Measurements from ENCODE around the gene TPCN2.

Gene TPCN2

DNA sequence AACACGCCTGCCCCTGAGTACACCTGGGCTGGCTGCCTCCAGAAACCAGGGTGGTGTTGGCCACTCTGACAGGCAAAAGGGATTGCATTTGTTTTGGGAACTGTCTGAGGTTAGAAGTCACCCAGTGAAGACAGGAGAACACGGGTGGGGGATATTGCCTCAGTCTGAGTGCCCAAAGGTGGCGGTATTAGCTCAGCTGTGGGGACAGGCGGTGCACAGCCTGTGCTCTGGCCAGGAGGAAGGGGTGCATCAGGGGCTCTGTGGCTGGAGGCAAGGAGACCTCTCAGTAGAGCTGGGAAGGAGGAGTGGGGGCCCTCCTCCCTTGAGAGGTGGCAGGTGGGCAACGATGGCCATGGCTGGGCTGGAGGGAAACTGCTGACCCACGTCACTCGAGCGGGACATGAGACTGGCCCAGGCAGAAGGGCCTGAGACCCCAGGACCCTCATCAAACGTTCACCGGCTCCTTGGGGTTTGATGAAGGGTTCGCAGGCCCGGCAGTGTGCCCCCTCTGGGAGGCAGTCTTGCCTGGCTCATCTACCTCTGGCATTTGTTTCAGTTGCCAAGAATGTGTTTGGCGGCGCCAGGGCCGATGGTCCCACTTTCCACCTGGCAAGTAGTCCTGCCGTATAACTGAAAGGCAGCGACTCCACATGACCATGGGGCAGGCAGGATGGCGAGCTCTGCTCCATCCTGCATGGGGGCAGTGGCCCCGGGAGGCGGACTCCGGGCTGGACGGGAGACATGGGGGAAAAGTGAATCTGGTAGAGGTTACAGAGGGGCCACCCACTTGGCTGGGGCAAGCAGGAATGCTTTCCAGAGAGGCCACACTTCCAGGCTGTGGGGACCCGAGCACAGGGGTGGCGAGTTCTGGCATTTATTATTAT lies 54.2 kb downstream of the TPCN2 start:
- Histone ChIP-seq H3K4me3 (ENCODE audit: low read length in 2 of 2) (no peak overlapping the region), H3K36me3 (ENCODE audit: control insufficient read depth in 2 of 2, insufficient read depth in 2 of 2, low read length in 2 of 2) (no peaks in the 10 kb centered on the region), H3K9ac (ENCODE audit: low read depth in 1 of 2, low read length in 2 of 2) (no peak overlapping the region), H3K27ac (ENCODE audit: low read depth in 2 of 2, low read length in 2 of 2) (no peak overlapping the region), H3K27me3 (ENCODE audit: control insufficient read depth in 2 of 2, insufficient read depth in 2 of 2, low read length in 2 of 2) (peaks cover 0 to 2% of the 10 kb centered on the region in 2 donors), H3K9me3 (ENCODE audit: control insufficient read depth in 2 of 2, low read length in 2 of 2) (no peaks in the 10 kb centered on the region), H3K4me1 (ENCODE audit: control insufficient read depth in 2 of 2, insufficient read depth in 2 of 2, low read length in 2 of 2) (peaks cover 2 to 6% of the 10 kb centered on the region in 2 donors)

DNA sequence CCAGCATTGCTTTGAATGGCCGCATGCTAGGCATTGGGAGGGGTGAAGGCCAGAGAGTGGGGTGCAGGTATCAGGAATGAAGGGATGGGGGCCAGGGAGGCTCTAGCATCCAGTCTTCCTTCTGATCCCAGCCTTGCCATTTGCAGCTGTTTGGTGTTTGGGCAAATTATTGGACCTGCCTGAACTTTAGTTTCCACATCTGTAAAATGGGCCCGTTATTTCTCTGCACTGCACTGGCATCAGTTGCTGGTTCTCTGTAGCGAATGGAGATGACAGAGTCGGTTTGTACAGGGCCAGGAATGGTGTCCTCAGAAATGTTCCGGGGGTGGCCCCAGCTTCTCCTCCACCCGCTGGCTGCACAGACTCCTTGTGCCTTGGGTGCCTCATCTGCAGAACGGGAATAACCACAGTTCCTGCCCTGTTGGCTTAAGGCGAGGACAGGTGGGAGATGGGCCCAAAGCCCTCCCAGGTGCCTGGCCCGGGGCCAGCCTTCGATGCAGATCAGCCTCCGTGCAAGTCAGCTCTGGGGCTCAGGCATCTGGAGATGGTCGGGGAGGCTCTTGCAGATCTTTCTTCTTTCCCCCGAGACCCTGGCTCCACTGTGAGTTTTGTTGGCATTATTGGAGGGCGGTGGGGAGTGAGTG lies 55.6 kb downstream of the TPCN2 start:
- H3K36me3 ChIP-seq (ENCODE audit: control insufficient read depth in 2 of 2, insufficient read depth in 2 of 2, low read length in 2 of 2) = no peaks in the 10 kb centered on the region
- H3K9me3 ChIP-seq (ENCODE audit: control insufficient read depth in 2 of 2, low read length in 2 of 2) = no peaks in the 10 kb centered on the region
- H3K27me3 ChIP-seq (ENCODE audit: control insufficient read depth in 2 of 2, insufficient read depth in 2 of 2, low read length in 2 of 2) = peaks cover 0 to 2% of the 10 kb centered on the region in 2 donors
- no peak overlapping the region for H3K9ac ChIP-seq (ENCODE audit: low read depth in 1 of 2, low read length in 2 of 2)
- H3K27ac ChIP-seq (ENCODE audit: low read depth in 2 of 2, low read length in 2 of 2) = no peak overlapping the region
- H3K4me3 ChIP-seq (ENCODE audit: low read length in 2 of 2) = no peak overlapping the region
- peaks cover 2% of the 10 kb centered on the region in 2 donors for H3K4me1 ChIP-seq (ENCODE audit: control insufficient read depth in 2 of 2, insufficient read depth in 2 of 2, low read length in 2 of 2)

DNA sequence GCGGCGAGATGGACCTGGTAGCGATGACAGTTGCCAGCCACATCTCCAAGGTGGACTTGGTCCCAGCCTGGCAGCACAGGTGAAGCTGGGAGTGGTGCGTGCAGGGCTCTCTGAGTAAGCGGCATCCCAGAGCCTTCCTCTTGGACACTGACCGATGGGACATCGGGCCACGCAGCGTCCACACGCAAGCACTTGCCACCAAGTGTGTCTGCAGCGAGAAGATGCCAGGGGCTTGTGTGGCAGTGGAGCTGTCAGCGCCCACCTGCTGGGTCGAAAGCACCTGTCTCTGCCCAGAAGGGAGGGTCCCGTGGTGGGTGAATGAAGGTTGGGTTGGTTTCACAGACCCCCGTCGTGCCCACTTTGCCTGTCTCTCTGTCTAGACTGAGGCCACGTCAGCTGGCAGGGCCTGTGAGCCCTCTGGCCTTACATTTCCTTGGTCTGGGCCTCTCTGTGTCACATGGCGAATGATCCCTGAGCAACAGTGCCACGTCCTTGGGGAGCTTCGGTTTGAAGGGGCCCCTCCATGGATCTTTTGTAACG lies 56.2 kb downstream of the TPCN2 start:
- no peak overlapping the region for H3K9ac ChIP-seq (ENCODE audit: low read depth in 1 of 2, low read length in 2 of 2)
- no peaks in the 10 kb centered on the region for H3K9me3 ChIP-seq (ENCODE audit: control insufficient read depth in 2 of 2, low read length in 2 of 2)
- no peak overlapping the region for H3K27ac ChIP-seq (ENCODE audit: low read depth in 2 of 2, low read length in 2 of 2)
- peaks cover 0 to 2% of the 10 kb centered on the region in 2 donors for H3K4me1 ChIP-seq (ENCODE audit: control insufficient read depth in 2 of 2, insufficient read depth in 2 of 2, low read length in 2 of 2)
- no peak overlapping the region for H3K4me3 ChIP-seq (ENCODE audit: low read length in 2 of 2)
- H3K36me3 ChIP-seq (ENCODE audit: control insufficient read depth in 2 of 2, insufficient read depth in 2 of 2, low read length in 2 of 2) = no peaks in the 10 kb centered on the region
- peaks cover 0 to 2% of the 10 kb centered on the region in 2 donors for H3K27me3 ChIP-seq (ENCODE audit: control insufficient read depth in 2 of 2, insufficient read depth in 2 of 2, low read length in 2 of 2)

DNA sequence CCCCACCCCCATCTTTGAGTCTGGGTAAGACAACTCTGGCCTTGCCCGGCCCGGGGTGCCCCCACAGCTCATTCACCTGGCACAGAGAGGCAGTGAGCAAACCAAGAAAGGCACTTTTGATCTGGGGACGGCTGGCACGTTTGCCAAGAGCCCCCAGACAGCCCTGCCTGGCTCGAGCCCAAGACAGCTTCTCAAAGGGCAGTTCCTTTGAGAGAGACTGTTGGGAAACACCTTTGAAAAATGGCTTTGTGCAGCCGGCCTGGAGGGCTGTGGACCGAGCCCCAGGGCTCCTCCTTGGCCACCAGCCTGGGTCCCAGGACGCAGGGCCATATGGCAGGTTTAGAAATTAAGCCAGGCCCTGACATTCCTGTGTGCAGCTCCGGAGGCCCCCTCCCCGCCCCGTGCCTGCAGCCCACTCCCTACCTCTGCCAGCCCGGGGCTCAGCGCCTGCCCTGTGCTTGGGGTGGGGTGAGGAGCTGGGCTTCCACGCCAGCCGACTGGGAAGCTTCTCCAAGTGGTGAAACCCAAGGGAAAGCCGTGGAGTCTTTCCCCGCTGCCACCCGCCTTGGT lies 56.8 kb downstream of the TPCN2 start:
- no peaks in the 10 kb centered on the region for H3K9me3 ChIP-seq (ENCODE audit: control insufficient read depth in 2 of 2, low read length in 2 of 2)
- H3K4me3 ChIP-seq (ENCODE audit: low read length in 2 of 2) = no peak overlapping the region
- no peak overlapping the region for H3K27ac ChIP-seq (ENCODE audit: low read depth in 2 of 2, low read length in 2 of 2)
- H3K36me3 ChIP-seq (ENCODE audit: control insufficient read depth in 2 of 2, insufficient read depth in 2 of 2, low read length in 2 of 2) = no peaks in the 10 kb centered on the region
- H3K27me3 ChIP-seq (ENCODE audit: control insufficient read depth in 2 of 2, insufficient read depth in 2 of 2, low read length in 2 of 2) = peaks cover 0 to 2% of the 10 kb centered on the region in 2 donors
- no peak overlapping the region for H3K9ac ChIP-seq (ENCODE audit: low read depth in 1 of 2, low read length in 2 of 2)
- H3K4me1 ChIP-seq (ENCODE audit: control insufficient read depth in 2 of 2, insufficient read depth in 2 of 2, low read length in 2 of 2) = peaks cover 0 to 2% of the 10 kb centered on the region in 2 donors

- H3K9ac ChIP-seq (ENCODE audit: low read depth in 1 of 2, low read length in 2 of 2) = no peak overlapping the region
- peaks cover 0 to under 1% of the 10 kb centered on the region in 2 donors for H3K27me3 ChIP-seq (ENCODE audit: control insufficient read depth in 2 of 2, insufficient read depth in 2 of 2, low read length in 2 of 2)
- H3K4me1 ChIP-seq (ENCODE audit: control insufficient read depth in 2 of 2, insufficient read depth in 2 of 2, low read length in 2 of 2) = peaks cover 0 to 2% of the 10 kb centered on the region in 2 donors
- H3K36me3 ChIP-seq (ENCODE audit: control insufficient read depth in 2 of 2, insufficient read depth in 2 of 2, low read length in 2 of 2) = no peaks in the 10 kb centered on the region
- no peaks in the 10 kb centered on the region for H3K9me3 ChIP-seq (ENCODE audit: control insufficient read depth in 2 of 2, low read length in 2 of 2)
- H3K4me3 ChIP-seq (ENCODE audit: low read length in 2 of 2) = no peak overlapping the region
- H3K27ac ChIP-seq (ENCODE audit: low read depth in 2 of 2, low read length in 2 of 2) = no peak overlapping the region
Measured at GRCh38 chr11:69106031-69106811, 57.5 kb downstream of the TPCN2 start.

DNA sequence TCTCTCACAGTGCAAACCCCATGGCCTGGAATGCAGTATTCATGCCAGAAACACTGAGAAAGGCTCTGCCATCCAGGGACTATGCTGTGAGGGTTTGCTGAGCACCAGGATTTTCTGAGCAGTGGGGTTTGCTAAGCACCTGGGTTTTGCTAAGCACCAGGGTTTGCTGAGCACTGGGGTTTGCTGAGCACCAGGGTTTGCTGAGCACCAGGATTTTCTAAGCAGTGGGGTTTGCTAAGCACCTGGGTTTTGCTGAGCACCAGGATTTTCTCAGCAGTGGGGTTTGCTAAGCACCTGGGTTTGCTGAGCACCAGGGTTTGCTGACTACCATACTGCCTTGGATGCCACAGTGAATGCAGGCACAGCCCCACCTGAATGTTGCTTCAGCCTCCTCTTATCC lies 58.7 kb downstream of the TPCN2 start:
- Histone ChIP-seq H3K36me3 (ENCODE audit: control insufficient read depth in 2 of 2, insufficient read depth in 2 of 2, low read length in 2 of 2) (no peaks in the 10 kb centered on the region), H3K27me3 (ENCODE audit: control insufficient read depth in 2 of 2, insufficient read depth in 2 of 2, low read length in 2 of 2) (no peaks in the 10 kb centered on the region), H3K4me3 (ENCODE audit: low read length in 2 of 2) (no peak overlapping the region), H3K9me3 (ENCODE audit: control insufficient read depth in 2 of 2, low read length in 2 of 2) (no peaks in the 10 kb centered on the region), H3K27ac (ENCODE audit: low read depth in 2 of 2, low read length in 2 of 2) (no peak overlapping the region), H3K9ac (ENCODE audit: low read depth in 1 of 2, low read length in 2 of 2) (no peak overlapping the region), H3K4me1 (ENCODE audit: control insufficient read depth in 2 of 2, insufficient read depth in 2 of 2, low read length in 2 of 2) (no peaks in the 10 kb centered on the region)

- Histone ChIP-seq H3K27me3 (ENCODE audit: control insufficient read depth in 2 of 2, insufficient read depth in 2 of 2, low read length in 2 of 2) (no peaks in the 10 kb centered on the region), H3K9ac (ENCODE audit: low read depth in 1 of 2, low read length in 2 of 2) (no peak overlapping the region), H3K9me3 (ENCODE audit: control insufficient read depth in 2 of 2, low read length in 2 of 2) (no peaks in the 10 kb centered on the region), H3K4me1 (ENCODE audit: control insufficient read depth in 2 of 2, insufficient read depth in 2 of 2, low read length in 2 of 2) (no peaks in the 10 kb centered on the region), H3K4me3 (ENCODE audit: low read length in 2 of 2) (no peak overlapping the region), H3K27ac (ENCODE audit: low read depth in 2 of 2, low read length in 2 of 2) (no peak overlapping the region), H3K36me3 (ENCODE audit: control insufficient read depth in 2 of 2, insufficient read depth in 2 of 2, low read length in 2 of 2) (no peaks in the 10 kb centered on the region)
Measured at GRCh38 chr11:69108030-69108429, 59.3 kb downstream of the TPCN2 start.

DNA sequence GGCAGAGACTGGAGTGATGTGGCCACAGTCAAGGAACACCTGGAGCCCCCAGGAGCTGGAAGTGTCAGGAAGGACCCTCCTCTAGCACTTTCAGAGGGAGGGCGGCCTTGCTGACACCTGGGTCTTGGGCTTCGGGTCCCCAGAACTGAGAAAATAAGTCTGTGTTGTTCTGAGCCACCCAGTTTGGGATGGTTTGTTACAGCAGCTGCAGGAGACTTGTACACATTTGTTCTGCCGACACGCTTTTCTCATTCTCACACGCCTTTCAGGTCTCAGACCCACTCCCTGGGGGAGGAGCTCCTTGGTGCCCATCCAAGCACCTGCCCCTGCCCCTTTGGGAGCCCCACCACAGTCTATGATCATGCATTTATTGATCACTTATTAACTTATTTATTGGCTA lies 59.8 kb downstream of the TPCN2 start:
- no peaks in the 10 kb centered on the region for H3K36me3 ChIP-seq (ENCODE audit: control insufficient read depth in 2 of 2, insufficient read depth in 2 of 2, low read length in 2 of 2)
- no peaks in the 10 kb centered on the region for H3K27me3 ChIP-seq (ENCODE audit: control insufficient read depth in 2 of 2, insufficient read depth in 2 of 2, low read length in 2 of 2)
- H3K4me3 ChIP-seq (ENCODE audit: low read length in 2 of 2) = no peak overlapping the region
- H3K9ac ChIP-seq (ENCODE audit: low read depth in 1 of 2, low read length in 2 of 2) = no peak overlapping the region
- H3K9me3 ChIP-seq (ENCODE audit: control insufficient read depth in 2 of 2, low read length in 2 of 2) = no peaks in the 10 kb centered on the region
- H3K4me1 ChIP-seq (ENCODE audit: control insufficient read depth in 2 of 2, insufficient read depth in 2 of 2, low read length in 2 of 2) = no peaks in the 10 kb centered on the region
- no peak overlapping the region for H3K27ac ChIP-seq (ENCODE audit: low read depth in 2 of 2, low read length in 2 of 2)

DNA sequence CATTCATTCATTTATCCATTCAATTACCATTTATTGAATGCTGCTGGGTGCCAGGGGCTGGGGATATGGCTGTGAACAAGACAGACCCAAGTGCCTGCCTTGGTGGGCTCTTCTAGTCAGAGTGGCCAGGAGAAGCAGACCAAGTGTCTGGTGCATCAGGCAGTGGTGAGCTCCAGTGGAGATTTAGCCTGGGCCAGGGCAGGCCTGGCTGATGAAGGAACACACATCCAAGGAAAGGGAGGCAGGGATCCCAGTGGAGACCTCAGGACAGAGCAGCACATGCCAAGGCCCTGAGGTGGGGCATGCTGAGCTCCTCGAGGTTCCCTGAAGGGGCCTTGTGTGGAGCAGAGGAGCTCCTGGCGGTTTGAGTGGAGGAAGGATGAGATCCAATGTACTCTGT lies 60.4 kb downstream of the TPCN2 start:
- H3K27me3 ChIP-seq (ENCODE audit: control insufficient read depth in 2 of 2, insufficient read depth in 2 of 2, low read length in 2 of 2) = no peaks in the 10 kb centered on the region
- no peaks in the 10 kb centered on the region for H3K36me3 ChIP-seq (ENCODE audit: control insufficient read depth in 2 of 2, insufficient read depth in 2 of 2, low read length in 2 of 2)
- H3K4me3 ChIP-seq (ENCODE audit: low read length in 2 of 2) = no peak overlapping the region
- H3K27ac ChIP-seq (ENCODE audit: low read depth in 2 of 2, low read length in 2 of 2) = no peak overlapping the region
- H3K9me3 ChIP-seq (ENCODE audit: control insufficient read depth in 2 of 2, low read length in 2 of 2) = no peaks in the 10 kb centered on the region
- H3K9ac ChIP-seq (ENCODE audit: low read depth in 1 of 2, low read length in 2 of 2) = no peak overlapping the region
- H3K4me1 ChIP-seq (ENCODE audit: control insufficient read depth in 2 of 2, insufficient read depth in 2 of 2, low read length in 2 of 2) = no peaks in the 10 kb centered on the region

All from mucosa of rectum (tissue), 2 donors.